ENCODE data around the gene CT55.
"Not testable (repeated sequence)": the region's sequence is repeated elsewhere in the genome, so short reads cannot be mapped to it uniquely, and the experiment has no call there.

CT55 gene, protein sequence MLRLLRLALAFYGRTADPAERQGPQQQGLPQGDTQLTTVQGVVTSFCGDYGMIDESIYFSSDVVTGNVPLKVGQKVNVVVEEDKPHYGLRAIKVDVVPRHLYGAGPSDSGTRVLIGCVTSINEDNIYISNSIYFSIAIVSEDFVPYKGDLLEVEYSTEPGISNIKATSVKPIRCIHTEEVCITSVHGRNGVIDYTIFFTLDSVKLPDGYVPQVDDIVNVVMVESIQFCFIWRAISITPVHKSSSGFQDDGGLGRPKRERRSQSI

DNA sequence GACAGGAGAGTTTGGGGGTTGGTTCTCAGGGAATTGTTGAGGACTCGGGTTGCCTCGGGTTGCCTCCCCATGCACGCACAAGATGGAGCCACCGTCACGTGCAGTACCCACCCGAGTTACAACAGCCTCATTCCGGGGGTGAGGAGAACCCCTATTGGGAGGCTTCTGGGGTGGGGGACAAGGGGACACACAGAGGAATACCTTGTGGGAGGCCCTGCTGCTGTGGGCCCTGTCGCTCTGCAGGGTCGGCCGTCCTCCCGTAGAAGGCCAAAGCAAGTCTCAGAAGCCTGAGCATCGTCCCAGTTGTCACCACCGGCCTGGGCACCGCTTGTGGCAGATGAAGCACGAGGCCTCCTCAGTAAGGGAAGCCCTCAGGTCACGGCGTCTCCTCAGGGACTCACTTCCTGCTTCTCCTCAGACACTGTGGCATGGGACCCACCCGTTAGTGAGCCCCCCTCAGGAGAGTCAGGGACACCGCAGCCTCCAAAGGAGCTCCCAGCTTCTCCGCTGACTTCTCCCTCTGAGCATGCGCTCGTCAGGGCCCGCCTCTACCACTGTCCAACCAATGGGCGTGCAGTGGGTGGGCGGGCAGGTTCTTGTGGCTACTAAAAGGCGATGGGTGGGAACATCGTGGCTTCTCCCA lies at the start of gene CT55:
TSS of gene CT55 (minus strand) at position 522 of the 643 bp plus-strand sequence. CDS start at position 295, 227 bp downstream.
- FAIRE-seq: no peak
- TF ChIP-seq, protein P1, sequence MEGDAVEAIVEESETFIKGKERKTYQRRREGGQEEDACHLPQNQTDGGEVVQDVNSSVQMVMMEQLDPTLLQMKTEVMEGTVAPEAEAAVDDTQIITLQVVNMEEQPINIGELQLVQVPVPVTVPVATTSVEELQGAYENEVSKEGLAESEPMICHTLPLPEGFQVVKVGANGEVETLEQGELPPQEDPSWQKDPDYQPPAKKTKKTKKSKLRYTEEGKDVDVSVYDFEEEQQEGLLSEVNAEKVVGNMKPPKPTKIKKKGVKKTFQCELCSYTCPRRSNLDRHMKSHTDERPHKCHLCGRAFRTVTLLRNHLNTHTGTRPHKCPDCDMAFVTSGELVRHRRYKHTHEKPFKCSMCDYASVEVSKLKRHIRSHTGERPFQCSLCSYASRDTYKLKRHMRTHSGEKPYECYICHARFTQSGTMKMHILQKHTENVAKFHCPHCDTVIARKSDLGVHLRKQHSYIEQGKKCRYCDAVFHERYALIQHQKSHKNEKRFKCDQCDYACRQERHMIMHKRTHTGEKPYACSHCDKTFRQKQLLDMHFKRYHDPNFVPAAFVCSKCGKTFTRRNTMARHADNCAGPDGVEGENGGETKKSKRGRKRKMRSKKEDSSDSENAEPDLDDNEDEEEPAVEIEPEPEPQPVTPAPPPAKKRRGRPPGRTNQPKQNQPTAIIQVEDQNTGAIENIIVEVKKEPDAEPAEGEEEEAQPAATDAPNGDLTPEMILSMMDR (IDR thresholded peaks at IDR 0.05; ENCODE audit: insufficient read depth, missing control alignments): no peak
- no peak for DNase-seq (ENCODE audit: insufficient read length, low spot score)

DNA sequence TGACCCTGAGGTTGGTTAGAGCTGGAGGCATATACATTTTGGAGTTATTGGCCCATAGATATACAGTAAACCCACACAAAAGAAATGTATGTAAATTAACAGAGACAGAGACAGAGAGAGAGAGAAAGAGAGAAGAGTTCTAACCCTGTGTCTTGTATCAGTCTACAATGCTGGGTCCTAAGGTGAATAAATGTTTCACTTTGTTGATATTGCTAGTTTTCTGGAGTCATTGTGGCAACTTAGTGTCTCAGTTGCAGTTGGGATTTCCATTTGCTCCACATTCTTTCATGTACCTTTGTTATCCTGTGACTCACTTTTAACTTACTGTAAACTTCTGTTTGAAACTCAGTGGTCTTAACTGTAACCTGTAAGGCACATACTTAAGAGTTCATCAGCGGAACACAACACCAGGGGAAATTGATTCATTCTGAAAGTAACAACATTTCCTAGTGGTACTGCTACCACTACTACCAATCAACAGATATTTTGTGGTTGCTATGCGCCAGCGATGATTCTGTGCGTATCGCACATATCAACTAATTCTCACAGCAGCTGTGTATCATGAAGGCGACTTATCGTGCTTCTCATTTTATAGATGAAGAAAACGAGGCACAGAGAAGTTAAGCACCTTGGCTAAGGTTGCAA lies 42.1 kb upstream of the CT55 start:
- FAIRE-seq: no peak
- TF ChIP-seq, protein P1 (IDR thresholded peaks at IDR 0.05; ENCODE audit: insufficient read depth, missing control alignments): no peak

DNA sequence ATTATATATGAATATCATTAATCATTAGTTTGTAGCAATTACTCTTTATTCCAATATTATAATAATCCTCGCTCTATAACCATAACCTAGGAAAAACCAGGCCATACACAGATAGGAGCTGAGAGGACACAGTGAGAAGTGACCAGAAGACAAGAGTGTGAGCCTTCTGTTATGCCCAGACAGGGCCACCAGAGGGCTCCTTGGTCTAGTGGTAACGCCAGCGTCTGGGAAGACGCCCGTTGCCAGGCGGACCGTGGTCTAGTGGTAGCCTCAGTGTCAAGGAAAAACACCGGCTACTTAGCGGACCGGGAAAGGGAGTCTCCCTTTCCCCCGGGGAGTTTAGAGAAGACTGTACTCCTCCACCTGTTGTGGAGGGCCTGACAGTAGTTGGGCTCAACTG lies 35.2 kb upstream of the CT55 start:
- not testable (repeated sequence) for DNase-seq (ENCODE audit: insufficient read length, low spot score); FAIRE-seq
- TF ChIP-seq, protein P1 (IDR thresholded peaks at IDR 0.05; ENCODE audit: insufficient read depth, missing control alignments): peak; percentile 25

More for the DNA sequence above, 42.1 kb upstream of the CT55 start:
- DNase-seq (ENCODE audit: insufficient read length, low spot score): no peak

DNA sequence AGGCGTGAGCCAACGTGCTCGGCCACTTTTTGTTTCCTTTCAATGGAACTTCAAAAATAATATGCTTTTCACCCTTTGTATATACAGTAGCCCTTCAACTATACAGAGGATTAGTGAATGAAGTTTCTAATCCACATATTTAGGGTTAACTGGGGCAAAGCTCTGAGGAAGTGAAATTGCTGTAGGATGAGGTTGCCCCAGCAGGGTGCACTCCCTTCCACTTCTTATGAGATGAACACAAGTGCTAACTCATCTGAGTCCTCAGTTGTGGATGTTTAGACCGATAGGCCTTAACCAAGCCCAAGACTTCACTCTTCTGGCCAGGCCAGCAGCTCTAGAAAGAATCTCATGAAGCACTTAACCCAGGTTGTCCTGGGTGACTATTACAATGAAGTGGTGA lies 29.1 kb upstream of the CT55 start:
- FAIRE-seq (no peak), DNase-seq (ENCODE audit: insufficient read length, low spot score) (no peak)
- TF ChIP-seq, protein P1 (IDR thresholded peaks at IDR 0.05; ENCODE audit: insufficient read depth, missing control alignments): no peak

DNA sequence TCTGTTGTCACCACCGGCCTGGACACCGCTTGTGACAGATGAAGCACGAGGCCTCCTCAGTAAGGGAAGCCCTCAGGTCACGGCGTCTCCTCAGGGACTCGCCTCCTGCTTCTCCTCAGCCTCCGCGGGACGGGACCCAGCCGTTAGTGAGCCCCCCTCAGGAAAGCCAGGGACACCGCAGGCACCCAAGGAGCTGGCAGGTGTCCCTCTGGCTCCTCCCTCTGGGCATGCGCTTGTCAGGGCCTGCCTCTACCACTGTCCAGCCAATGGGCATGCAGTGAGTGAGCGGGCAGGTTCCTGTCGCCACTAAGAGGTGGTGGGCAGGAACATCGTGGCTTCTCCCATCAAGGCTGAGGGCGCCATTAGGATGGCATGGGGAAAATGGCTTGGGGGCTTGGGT lies 23.5 kb upstream of the CT55 start:
- FAIRE-seq (no peak), DNase-seq (ENCODE audit: insufficient read length, low spot score) (no peak)
- TF ChIP-seq, protein P1 (IDR thresholded peaks at IDR 0.05; ENCODE audit: insufficient read depth, missing control alignments): no peak

DNA sequence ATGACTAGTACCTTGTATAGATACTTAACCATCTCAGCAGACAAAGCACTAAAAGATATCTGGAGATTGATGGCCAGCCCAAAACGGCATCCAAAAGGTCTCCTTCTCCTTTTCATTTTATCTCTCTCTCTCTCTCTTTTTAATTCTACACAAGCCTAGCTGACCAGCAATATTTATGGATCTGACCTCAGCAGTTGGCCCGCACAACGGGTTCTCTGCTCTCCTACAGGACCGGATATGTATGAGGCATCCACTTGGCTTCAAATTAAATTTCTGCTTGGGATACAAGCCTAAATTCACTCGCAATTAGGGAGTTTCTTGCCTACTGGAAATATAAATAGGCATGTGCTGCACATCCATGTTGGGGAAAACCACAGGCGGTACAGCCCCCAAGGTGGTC lies 22.5 kb upstream of the CT55 start:
- DNase-seq (ENCODE audit: insufficient read length, low spot score) (no peak), FAIRE-seq (no peak)
- TF ChIP-seq, protein P1 (IDR thresholded peaks at IDR 0.05; ENCODE audit: insufficient read depth, missing control alignments): no peak
